GM23248 (cell line): ENCODE data around the gene NAP1L5.

Experiments
- EZH2 ChIP-seq: fragments of 200-600 bp; sonication (generic); IDR thresholded peaks from 2 replicates; pipeline ENCODE4 v1.6.1; 2018; ENCODE audit warnings: antibody characterized with exemption, mild to moderate bottlenecking; ENCODE audit not compliant: insufficient read depth, poor library complexity, severe bottlenecking
- EZH2phosphoT487 ChIP-seq: fragments of 200-600 bp; sonication (generic); IDR thresholded peaks from 2 replicates; pipeline ENCODE4 v1.6.1; 2018; ENCODE audit warnings: antibody characterized with exemption, moderate library complexity, mild to moderate bottlenecking, low read depth; ENCODE audit not compliant: insufficient read depth

DNA sequence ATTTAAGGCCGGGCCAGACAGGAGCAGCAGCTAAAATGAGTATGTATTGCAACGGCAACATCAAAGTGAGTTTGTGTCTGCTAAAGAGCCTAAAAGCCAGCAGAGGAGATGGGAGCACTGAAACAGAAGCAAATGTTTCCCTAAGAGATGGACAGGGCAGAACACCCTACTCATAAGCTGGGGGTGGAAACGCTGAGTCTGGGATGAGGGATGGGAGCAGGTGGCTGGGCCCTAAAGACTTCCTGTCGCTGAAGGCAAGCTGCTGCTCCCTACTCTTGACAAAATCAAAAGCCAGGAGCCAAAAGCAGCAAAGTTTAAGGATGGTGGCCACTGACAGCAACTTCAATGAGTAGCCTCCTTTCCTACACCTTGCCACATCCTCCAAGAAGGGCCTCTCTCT lies 40.6 kb upstream of the NAP1L5 start:
- TF ChIP-seq EZH2 (no peak), EZH2phosphoT487 (no peak)
